Neural cell (in vitro differentiated cells): ENCODE measurements around the gene FNBP1.

Source experiments
- POLR2AphosphoS5 ChIP-seq: IDR thresholded peaks from 2 replicates; pipeline ENCODE4 v1.6.1; 2012
- SMC3 ChIP-seq: fragments of 450-650 bp; conservative IDR thresholded peaks from 2 replicates; pipeline ENCODE4 v1.6.1; 2014; ENCODE audit warnings: antibody characterized with exemption, mild to moderate bottlenecking, moderate library complexity; ENCODE audit not compliant: poor library complexity
- TF ChIP-seq, protein P1 (sequence below): fragments of 450-650 bp; IDR thresholded peaks from 2 replicates; pipeline ENCODE4 v1.5.1; 2014; ENCODE audit warnings: antibody characterized with exemption, mild to moderate bottlenecking, moderate library complexity; ENCODE audit not compliant: poor library complexity, severe bottlenecking
- TF ChIP-seq, protein P2 (sequence below): IDR thresholded peaks from 2 replicates; pipeline ENCODE4 v1.6.1; 2012; ENCODE audit warnings: borderline replicate concordance

GRCh38 chr9:129891569-129891968 is 151.4 kb downstream of the FNBP1 start:
- TF ChIP-seq POLR2AphosphoS5 (no peak), SMC3 (no peak)
- TF ChIP-seq, protein P1, sequence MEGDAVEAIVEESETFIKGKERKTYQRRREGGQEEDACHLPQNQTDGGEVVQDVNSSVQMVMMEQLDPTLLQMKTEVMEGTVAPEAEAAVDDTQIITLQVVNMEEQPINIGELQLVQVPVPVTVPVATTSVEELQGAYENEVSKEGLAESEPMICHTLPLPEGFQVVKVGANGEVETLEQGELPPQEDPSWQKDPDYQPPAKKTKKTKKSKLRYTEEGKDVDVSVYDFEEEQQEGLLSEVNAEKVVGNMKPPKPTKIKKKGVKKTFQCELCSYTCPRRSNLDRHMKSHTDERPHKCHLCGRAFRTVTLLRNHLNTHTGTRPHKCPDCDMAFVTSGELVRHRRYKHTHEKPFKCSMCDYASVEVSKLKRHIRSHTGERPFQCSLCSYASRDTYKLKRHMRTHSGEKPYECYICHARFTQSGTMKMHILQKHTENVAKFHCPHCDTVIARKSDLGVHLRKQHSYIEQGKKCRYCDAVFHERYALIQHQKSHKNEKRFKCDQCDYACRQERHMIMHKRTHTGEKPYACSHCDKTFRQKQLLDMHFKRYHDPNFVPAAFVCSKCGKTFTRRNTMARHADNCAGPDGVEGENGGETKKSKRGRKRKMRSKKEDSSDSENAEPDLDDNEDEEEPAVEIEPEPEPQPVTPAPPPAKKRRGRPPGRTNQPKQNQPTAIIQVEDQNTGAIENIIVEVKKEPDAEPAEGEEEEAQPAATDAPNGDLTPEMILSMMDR: no peak
- TF ChIP-seq, protein P2, sequence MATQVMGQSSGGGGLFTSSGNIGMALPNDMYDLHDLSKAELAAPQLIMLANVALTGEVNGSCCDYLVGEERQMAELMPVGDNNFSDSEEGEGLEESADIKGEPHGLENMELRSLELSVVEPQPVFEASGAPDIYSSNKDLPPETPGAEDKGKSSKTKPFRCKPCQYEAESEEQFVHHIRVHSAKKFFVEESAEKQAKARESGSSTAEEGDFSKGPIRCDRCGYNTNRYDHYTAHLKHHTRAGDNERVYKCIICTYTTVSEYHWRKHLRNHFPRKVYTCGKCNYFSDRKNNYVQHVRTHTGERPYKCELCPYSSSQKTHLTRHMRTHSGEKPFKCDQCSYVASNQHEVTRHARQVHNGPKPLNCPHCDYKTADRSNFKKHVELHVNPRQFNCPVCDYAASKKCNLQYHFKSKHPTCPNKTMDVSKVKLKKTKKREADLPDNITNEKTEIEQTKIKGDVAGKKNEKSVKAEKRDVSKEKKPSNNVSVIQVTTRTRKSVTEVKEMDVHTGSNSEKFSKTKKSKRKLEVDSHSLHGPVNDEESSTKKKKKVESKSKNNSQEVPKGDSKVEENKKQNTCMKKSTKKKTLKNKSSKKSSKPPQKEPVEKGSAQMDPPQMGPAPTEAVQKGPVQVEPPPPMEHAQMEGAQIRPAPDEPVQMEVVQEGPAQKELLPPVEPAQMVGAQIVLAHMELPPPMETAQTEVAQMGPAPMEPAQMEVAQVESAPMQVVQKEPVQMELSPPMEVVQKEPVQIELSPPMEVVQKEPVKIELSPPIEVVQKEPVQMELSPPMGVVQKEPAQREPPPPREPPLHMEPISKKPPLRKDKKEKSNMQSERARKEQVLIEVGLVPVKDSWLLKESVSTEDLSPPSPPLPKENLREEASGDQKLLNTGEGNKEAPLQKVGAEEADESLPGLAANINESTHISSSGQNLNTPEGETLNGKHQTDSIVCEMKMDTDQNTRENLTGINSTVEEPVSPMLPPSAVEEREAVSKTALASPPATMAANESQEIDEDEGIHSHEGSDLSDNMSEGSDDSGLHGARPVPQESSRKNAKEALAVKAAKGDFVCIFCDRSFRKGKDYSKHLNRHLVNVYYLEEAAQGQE: no peak
